HepG2 (cell line): ENCODE results near the gene SCGB2A2. TPM values are rescaled to one million over a fixed set of nuclear protein-coding genes. Genes with fewer than 3 reads are reported as not detected.

Experiments
- AHR ChIP-seq: IDR thresholded peaks from 2 replicates; pipeline ENCODE4 v1.6.1; 2018; ENCODE audit warnings: missing genetic modification reagents, missing compliant biosample characterization
- CEBPB ChIP-seq: IDR thresholded peaks from 2 replicates; pipeline ENCODE4 v1.6.1; 2011; ENCODE audit warnings: low read depth, low read length, improper control_type of control experiment, borderline replicate concordance
- CENPX ChIP-seq: sonication (generic); formaldehyde crosslinking; IDR thresholded peaks from 2 replicates; pipeline ENCODE4 v1.9.0; 2021; ENCODE audit warnings: mild to moderate bottlenecking, missing genetic modification reagents, moderate library complexity
- CREM ChIP-seq, 2 experiments: sonication (generic) in 1 of 2; formaldehyde crosslinking in 1 of 2; IDR thresholded peaks; 2 replicates each; pipeline versions ENCODE4 v1.4.0 to v1.6.1; 2016 to 2020; ENCODE audit warnings: antibody characterized with exemption in 1 of 2, mild to moderate bottlenecking in 1 of 2, missing genetic modification reagents in 1 of 2
- FOXP1 ChIP-seq, 2 experiments: fragments of 450-650 bp in 1 of 2; IDR thresholded peaks; 2 replicates each; pipeline ENCODE4 v1.6.1; 2017 to 2018; ENCODE audit warnings: antibody characterized with exemption in 1 of 2
- GABPA ChIP-seq, 2 experiments: IDR thresholded peaks; 2 replicates each; pipeline ENCODE4 v1.6.1; 2011 to 2016; ENCODE audit warnings: low read depth in 2 of 2, low read length in 1 of 2, missing biosample characterization in 1 of 2, missing genetic modification characterization in 1 of 2
- GTF2F1 ChIP-seq: fragments of 150-350 bp; IDR thresholded peaks from 2 replicates; pipeline ENCODE4 v1.6.1; 2014; ENCODE audit warnings: low read length
- GZF1 ChIP-seq: sonication (generic); formaldehyde crosslinking; IDR thresholded peaks from 2 replicates; pipeline ENCODE4 v1.5.1; 2020; ENCODE audit warnings: mild to moderate bottlenecking, missing genetic modification reagents
- HOXA3 ChIP-seq: sonication (generic); formaldehyde crosslinking; IDR thresholded peaks from 2 replicates; pipeline ENCODE4 v1.5.0; 2020; ENCODE audit warnings: missing genetic modification reagents
- MBNL3 ChIP-seq: fragments of 250-450 bp; sonication (Bioruptor Pico); conservative IDR thresholded peaks from 2 replicates; pipeline ENCODE4 v1.8.0; 2022; ENCODE audit warnings: mild to moderate bottlenecking, inconsistent platforms
- NBN ChIP-seq: fragments of 450-650 bp; conservative IDR thresholded peaks from 2 replicates; pipeline ENCODE4 v1.6.1; 2017
- PAWR ChIP-seq: sonication (generic); formaldehyde crosslinking; IDR thresholded peaks from 2 replicates; pipeline ENCODE4 v1.4.0; 2020; ENCODE audit warnings: missing genetic modification reagents, mild to moderate bottlenecking, borderline replicate concordance
- REXO4 ChIP-seq: sonication (generic); formaldehyde crosslinking; IDR thresholded peaks from 2 replicates; pipeline ENCODE4 v1.8.0; 2022; ENCODE audit warnings: missing genetic modification reagents, mild to moderate bottlenecking, borderline replicate concordance
- RORA ChIP-seq: sonication (generic); formaldehyde crosslinking; IDR thresholded peaks from 2 replicates; pipeline ENCODE4 v1.5.0; 2020; ENCODE audit warnings: mild to moderate bottlenecking, missing genetic modification reagents, moderate library complexity
- SETDB1 ChIP-seq: sonication (generic); formaldehyde crosslinking; IDR thresholded peaks from 2 replicates; pipeline ENCODE4 v1.5.1; 2020; ENCODE audit warnings: missing genetic modification reagents, mild to moderate bottlenecking, borderline replicate concordance
- SP2 ChIP-seq: sonication (generic); formaldehyde crosslinking; IDR thresholded peaks from 2 replicates; pipeline ENCODE4 v1.5.1; 2020; ENCODE audit warnings: mild to moderate bottlenecking, missing genetic modification reagents
- THAP11 ChIP-seq: IDR thresholded peaks from 2 replicates; pipeline ENCODE4 v1.6.1; 2016; ENCODE audit warnings: missing biosample characterization, missing genetic modification reagents
- ZFP1 ChIP-seq: IDR thresholded peaks from 2 replicates; pipeline ENCODE4 v1.6.1; 2016
- ZFP36L1 ChIP-seq: sonication (generic); formaldehyde crosslinking; IDR thresholded peaks from 2 replicates; pipeline ENCODE4 v1.8.0; 2022; ENCODE audit warnings: mild to moderate bottlenecking, missing genetic modification reagents, moderate library complexity
- ZNF510 ChIP-seq: sonication (generic); formaldehyde crosslinking; IDR thresholded peaks from 2 replicates; pipeline ENCODE4 v1.4.0; 2020; ENCODE audit warnings: low read depth, mild to moderate bottlenecking, missing genetic modification reagents
- ZNF570 ChIP-seq: sonication (generic); formaldehyde crosslinking; IDR thresholded peaks from 2 replicates; pipeline ENCODE4 v1.4.0; 2020; ENCODE audit warnings: mild to moderate bottlenecking, missing genetic modification reagents, borderline replicate concordance
- ZNF713 ChIP-seq: sonication (generic); formaldehyde crosslinking; IDR thresholded peaks from 2 replicates; pipeline ENCODE4 v1.4.0; 2020; ENCODE audit warnings: mild to moderate bottlenecking, missing genetic modification reagents
- polyA plus RNA-seq, 8 experiments: library from polyadenylated mRNA; depleted of rRNA in 3 of 8; stranded (reverse) in 7 of 8; unstranded in 1 of 8; fragments of >200 nt; fragmentation: Illumina TruSeq in 4 of 8; extraction: Trizol in 4 of 8; gene quantifications; 2 replicates each; pipeline versions ENCODE4 v1.2.1 to v1.2.3, GENCODE V29; 2011 to 2016; ENCODE audit warnings: low read depth in 4 of 8, missing spikeins in 1 of 8, mixed read lengths in 1 of 8; ENCODE audit not compliant: insufficient read depth in 1 of 8
- total RNA-seq, 5 experiments: library from RNA; depleted of rRNA; stranded (reverse); fragments of >200 nt; fragmentation: Illumina TruSeq; extraction: Trizol; gene quantifications; 2 replicates each; pipeline ENCODE4 v1.2.3, GENCODE V29; 2016; ENCODE audit warnings: low read depth in 1 of 5
- TF ChIP-seq, protein P1 (sequence below): sonication (generic); formaldehyde crosslinking; IDR thresholded peaks from 2 replicates; pipeline ENCODE4 v1.4.0; 2020; ENCODE audit warnings: missing genetic modification reagents
- TF ChIP-seq, protein P2 (sequence below): sonication (generic); formaldehyde crosslinking; IDR thresholded peaks from 2 replicates; pipeline ENCODE4 v1.8.0; 2022; ENCODE audit warnings: missing genetic modification reagents, mild to moderate bottlenecking, inconsistent platforms, borderline replicate concordance

Gene SCGB2A2
- total and polyA plus RNA-seq, 2 of the 13 experiments (the other 11 are each of a cell fraction or from before 2014, with no cell fraction given) = 0.12 TPM; not detected in 1

DNA sequence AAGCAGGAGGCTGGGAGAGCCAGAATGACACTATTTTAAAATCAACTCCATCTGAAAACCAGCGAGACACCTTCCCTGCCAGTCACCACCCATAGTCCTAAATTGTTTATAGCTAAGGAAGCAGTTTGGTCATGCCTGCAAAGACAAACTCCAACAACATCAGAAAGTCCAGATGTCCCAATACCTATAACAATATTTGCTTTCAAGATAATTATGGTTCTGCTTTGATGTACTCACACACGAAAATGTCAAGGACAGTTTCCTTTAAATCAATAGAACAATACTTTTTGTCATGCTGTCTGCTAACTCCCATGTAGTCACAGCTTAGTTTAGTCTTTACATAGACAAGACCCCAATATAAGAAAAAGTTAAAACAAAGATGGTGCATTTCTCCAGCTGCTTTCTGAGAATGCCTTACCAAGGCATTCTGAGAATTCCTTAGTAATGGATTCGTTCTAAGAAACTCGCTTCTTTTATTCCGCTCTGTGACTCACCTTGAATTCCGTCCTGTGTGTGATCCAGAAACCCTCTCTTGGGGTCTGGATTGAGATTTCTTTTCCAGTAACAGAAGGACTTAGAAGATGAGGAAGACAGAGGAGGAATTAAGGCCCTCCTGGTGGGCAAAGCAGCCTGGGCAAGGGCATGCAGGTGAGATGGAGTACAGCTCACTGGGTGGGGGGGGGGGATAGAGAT is 9.6 kb upstream of the SCGB2A2 start (continued):
- TF ChIP-seq, protein P1, sequence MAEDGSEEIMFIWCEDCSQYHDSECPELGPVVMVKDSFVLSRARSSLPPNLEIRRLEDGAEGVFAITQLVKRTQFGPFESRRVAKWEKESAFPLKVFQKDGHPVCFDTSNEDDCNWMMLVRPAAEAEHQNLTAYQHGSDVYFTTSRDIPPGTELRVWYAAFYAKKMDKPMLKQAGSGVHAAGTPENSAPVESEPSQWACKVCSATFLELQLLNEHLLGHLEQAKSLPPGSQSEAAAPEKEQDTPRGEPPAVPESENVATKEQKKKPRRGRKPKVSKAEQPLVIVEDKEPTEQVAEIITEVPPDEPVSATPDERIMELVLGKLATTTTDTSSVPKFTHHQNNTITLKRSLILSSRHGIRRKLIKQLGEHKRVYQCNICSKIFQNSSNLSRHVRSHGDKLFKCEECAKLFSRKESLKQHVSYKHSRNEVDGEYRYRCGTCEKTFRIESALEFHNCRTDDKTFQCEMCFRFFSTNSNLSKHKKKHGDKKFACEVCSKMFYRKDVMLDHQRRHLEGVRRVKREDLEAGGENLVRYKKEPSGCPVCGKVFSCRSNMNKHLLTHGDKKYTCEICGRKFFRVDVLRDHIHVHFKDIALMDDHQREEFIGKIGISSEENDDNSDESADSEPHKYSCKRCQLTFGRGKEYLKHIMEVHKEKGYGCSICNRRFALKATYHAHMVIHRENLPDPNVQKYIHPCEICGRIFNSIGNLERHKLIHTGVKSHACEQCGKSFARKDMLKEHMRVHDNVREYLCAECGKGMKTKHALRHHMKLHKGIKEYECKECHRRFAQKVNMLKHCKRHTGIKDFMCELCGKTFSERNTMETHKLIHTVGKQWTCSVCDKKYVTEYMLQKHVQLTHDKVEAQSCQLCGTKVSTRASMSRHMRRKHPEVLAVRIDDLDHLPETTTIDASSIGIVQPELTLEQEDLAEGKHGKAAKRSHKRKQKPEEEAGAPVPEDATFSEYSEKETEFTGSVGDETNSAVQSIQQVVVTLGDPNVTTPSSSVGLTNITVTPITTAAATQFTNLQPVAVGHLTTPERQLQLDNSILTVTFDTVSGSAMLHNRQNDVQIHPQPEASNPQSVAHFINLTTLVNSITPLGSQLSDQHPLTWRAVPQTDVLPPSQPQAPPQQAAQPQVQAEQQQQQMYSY (CRISPR knock-in tag) = no peak
- TF ChIP-seq CEBPB (peak; percentile 90), NBN (no peak), GTF2F1 (no peak), REXO4 (no peak), HOXA3 (CRISPR knock-in tag) (no peak), ZNF570 (CRISPR knock-in tag) (no peak), AHR (no peak), CREM (IDR thresholded peaks at IDR 0.05) (peak; percentile 89), CREM (CRISPR knock-in tag; IDR thresholded peaks at IDR 0.05) (no peak), RORA (CRISPR knock-in tag) (no peak), ZNF510 (no peak), FOXP1 (IDR thresholded peaks at IDR 0.05) (peak; percentile 78), FOXP1 (CRISPR knock-in tag; IDR thresholded peaks at IDR 0.05) (peak; percentile 91), GZF1 (no peak), ZFP36L1 (no peak), GABPA (IDR thresholded peaks at IDR 0.05; ENCODE audit: low read depth, low read length) (no peak), GABPA (CRISPR knock-in tag; IDR thresholded peaks at IDR 0.05; ENCODE audit: low read depth) (peak; percentile 51; the same call in 1 of the 2 replicates), MBNL3 (CRISPR knock-in tag) (no peak), THAP11 (CRISPR knock-in tag) (peak; percentile 72), ZFP1 (CRISPR knock-in tag) (no peak), SETDB1 (CRISPR knock-in tag) (no peak), SP2 (CRISPR knock-in tag) (no peak), ZNF713 (CRISPR knock-in tag) (no peak), PAWR (CRISPR knock-in tag) (no peak), CENPX (CRISPR knock-in tag) (no peak)
- TF ChIP-seq, protein P2, sequence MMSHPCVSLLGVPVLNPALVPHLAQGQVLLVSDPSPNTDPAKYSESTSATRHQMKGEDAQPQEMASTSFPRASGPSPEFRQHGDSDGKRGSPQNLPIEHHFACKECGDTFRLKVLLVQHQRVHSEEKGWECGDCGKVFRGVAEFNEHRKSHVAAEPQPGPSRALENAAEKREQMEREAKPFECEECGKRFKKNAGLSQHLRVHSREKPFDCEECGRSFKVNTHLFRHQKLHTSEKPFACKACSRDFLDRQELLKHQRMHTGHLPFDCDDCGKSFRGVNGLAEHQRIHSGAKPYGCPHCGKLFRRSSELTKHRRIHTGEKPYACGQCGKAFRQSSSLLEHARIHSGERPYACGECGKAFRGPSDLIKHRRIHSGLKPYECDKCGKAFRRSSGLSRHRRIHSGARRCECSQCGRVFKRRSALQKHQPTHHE (CRISPR knock-in tag) = peak; percentile 47; the same call in 1 of the 2 replicates
